RPMI8226 (cell line): Measurements from ENCODE around the gene KCNH8.
"Not testable (repeated sequence)": the region's sequence is repeated elsewhere in the genome, so short reads cannot be mapped to it uniquely, and the experiment has no call there.

Experiments
- DNase-seq: peaks from one replicate; pipeline ENCODE4 v3.0.0-alpha.2; 2015

Gene KCNH8

DNA sequence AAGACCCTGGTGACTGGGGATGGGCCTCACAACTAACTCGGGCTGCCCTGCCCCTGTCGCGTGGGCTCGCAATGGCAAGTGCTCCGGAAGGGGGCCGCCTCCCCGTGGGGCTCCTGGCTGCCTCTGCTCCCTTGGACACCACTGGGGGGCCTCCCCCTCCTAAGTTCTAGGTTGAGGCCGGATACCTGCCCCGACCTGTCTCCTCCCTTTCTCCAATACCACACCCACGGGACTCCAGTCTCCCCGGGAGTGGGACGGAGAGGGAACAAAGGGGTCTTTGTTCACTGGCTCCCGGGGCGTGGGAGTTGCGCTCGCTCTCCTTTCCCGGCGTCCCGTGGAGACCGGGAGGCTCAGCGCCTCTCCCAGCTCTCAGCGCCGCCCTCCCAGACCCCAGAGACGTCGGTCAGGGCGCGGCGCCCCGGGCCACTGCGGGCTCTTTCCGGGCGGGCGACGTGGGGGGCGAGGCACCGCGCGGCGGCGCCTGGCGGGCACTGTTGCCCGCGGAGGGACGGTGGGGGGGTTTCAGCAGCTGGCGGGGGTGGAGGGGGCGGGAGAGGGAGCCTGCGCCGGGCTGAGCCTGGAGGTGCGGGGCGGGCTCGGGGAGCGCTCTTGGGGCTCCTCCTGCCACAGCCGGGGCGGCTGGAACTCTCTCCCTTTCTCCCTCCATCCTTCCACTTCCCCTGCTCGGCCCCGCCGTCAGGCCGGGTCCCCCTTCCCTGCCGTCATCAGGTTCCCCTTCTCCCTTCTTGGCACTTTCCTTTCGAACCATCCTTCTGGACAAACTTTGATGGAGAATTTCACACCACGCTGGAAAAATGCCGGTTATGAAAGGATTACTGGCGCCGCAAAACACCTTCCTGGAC, at the start of gene KCNH8:
KCNH8 (plus strand) TSS at position 606 of the 863 bp plus-strand sequence; CDS start at position 816, 210 bp downstream.
- no peak for DNase-seq

DNA sequence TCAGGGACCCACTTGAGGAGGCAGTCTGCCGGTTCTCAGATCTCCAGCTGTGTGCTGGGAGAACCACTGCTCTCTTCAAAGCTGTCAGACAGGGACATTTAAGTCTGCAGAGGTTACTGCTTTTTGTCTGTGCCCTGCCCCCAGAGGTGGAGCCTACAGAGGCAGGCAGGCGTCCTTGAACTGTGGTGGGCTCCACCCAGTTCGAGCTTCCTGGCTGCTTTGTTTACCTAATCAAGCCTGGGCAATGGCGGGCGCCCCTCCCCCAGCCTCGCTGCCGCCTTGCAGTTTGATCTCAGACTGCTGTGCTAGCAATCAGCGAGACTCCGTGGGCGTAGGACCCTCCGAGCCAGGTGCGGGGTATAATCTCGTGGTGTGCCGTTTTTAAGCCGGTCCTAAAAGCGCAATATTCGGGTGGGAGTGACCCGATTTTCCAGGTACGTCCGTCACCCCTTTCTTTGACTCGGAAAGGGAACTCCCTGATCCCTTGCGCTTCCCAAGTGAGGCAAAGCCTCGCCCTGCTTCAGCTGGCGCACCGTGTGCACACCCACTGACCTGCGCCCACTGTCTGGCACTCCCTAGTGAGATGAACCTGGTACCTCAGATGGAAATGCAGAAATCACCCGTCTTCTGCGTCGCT, 45.5 kb upstream of the KCNH8 start:
- DNase-seq = not testable (repeated sequence)

DNA sequence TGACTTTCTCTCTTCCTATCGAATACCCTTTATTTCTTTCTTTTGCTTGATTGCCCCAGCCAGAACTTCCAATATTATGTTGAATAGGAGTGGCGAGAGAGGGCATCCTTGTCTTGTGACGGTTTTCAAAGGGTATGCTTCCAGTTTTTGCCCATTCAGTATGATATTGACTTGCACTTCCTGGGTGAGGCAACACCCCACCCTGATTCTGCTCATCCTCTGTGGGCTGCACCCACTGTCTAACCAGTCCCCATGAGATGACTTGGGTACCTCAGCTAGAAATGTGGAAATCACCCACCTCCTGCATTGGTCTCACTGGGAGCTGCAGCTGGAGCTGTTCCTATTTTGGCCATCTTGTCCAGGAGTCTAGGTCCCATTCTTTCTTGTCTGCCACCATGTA, 44.8 kb upstream of the KCNH8 start:
- no peak for DNase-seq

DNA sequence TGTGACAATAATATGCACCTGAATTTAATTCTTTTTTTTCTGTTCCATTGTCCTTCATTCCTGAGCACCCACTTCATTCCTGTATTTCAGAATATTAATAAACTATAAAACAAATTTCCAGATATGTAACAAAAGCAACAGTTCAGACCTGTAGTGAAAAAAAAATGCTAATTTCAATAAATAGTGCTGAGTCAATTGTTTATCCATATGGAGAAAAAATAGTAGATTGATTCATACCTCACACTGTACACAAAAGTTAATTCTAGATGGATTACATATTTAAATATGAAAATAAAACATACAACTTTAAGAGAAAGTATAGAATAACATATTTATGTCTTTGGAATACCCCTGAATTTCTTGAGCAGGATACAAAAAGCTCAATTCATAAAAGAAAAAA, 43.9 kb upstream of the KCNH8 start:
- no peak for DNase-seq

DNA sequence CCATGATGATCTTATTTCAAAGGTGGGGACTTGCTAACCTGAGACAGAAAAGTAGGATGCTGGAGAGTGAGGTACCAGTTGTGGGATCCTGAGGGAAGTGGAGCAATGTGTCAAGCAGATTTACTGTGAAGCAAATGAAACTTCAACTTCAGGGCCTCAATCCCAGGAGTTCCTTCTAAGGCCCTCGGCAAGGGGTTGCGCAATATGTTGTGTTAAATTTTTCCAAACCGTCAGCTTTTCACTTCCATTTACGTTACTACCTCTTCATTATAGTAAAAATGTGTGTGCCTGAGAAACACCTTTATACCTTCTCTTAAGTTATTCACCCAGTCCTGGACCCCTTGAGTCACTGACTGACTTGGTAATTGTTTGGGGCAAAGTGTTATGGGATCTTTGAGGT, 42.5 kb upstream of the KCNH8 start:
- DNase-seq = no peak

DNA sequence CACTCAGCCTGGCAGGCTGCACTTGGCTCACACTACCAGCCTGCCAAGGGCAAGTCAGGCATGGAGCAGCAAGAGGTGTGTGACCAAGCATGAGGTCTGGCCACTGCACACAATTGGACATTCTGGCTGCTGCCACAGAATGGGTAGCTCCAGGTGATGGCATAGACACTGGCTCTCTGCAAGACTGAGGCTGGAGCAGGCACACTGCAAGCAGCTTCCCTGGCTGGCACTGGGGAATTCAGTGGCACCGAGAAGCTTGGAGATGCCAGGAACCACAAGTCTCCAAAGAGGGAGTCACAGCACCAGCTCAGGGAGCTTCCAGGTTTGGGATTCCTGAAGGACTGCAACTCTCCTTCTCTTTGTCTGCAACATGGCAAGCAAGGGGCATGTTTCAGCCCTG, 42.0 kb upstream of the KCNH8 start:
- DNase-seq = no peak

DNA sequence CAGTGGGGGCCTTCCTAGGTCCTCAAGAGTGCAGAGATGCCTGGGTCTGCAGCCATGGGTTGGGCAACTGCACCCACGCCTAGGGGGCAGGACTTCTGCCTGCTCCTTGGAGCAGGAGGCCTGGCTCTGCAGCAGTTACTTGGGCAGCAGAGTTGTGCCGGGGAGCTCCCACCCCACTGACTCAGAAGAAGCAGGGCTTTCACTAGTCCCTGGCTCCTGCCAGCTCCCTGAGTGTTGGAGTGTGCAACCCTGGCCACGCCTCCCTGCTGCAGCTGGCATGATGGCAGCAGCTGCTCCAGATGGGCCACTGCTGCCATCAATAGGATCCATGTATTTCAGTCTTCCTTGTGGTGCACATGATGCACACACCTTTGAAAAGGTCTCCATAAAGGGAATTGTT, 40.6 kb upstream of the KCNH8 start:
- DNase-seq = peak; percentile 2

DNA sequence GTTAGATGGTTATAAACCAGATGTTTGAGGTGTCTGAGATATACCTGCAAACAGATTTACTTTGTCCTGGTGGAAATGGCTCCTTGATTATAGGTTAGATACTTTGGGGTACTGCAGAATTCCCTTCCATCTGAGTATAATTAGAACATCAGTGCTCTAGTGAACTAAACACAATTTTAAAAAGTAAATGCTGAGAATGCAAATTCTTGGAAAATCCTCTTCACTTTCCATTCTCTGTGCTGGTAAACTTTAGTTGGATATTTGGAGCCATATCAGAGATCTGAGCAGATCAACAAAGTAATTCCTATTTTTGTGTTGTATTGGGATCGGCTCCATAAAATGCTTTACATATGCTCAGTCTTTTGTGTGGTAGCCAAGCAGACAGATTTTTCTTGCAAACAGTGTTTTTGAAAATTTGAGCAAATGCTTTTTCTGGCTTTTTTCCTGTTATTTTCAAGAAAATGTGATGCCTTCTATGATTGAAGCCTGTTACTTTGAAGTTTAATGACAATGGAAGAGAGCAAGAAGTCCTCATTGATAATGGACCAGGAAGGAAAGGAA, 37.9 kb upstream of the KCNH8 start:
- no peak for DNase-seq

DNA sequence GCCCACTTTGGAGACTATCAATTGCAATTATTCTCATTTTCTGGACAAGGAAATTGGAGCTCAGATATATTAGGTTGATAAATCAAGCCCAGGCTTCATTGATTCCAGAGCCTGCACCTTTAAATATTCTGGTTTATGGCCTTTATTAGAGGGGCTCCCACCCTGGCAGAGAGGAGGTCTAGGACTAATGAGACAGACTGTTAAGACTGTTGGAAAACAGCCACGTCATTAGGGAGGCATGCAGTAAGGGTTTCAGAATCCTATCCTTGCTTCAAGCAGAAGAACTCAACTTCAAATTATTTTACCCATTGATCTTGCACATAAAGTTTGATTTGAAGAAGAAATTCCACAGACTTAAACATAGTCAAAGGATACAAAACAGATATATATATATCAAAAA, 33.8 kb upstream of the KCNH8 start:
- DNase-seq = no peak

DNA sequence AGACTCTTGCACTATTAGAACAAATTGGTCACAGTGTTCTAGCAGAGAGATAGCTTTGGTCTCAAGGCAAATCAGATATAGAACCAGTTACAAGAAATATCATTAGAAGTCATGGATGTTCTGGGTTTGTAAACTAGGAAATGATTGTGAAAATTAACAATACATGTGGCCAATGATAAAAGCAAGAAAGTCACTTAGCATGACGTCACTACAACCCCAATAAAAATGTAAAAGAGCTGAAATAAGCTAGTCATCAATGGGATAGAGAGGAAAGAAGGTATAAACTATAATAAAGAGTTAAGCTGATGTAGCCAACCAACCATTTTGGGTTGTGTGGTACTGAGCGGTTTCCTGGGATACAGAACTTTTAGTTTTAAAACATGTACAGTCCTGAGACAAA, 32.1 kb upstream of the KCNH8 start:
- DNase-seq = no peak

DNA sequence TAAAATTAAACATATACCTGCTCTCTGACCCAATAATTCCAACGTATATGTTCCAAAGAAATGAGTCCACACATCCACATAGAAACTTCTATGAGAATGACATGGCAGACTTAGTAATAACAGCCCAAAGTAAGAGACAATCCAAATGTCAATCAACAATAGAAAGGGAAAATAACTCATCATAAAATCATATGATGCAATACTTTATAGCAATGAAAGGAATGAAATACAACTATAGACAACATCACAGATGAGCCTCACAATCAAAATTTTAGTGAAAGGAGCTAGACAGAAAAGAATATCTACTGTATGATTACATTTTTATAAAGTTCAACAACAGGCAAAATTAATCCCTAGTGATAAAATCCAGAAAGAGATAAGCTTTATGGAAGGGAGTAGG, 23.6 kb upstream of the KCNH8 start:
- no peak for DNase-seq

DNA sequence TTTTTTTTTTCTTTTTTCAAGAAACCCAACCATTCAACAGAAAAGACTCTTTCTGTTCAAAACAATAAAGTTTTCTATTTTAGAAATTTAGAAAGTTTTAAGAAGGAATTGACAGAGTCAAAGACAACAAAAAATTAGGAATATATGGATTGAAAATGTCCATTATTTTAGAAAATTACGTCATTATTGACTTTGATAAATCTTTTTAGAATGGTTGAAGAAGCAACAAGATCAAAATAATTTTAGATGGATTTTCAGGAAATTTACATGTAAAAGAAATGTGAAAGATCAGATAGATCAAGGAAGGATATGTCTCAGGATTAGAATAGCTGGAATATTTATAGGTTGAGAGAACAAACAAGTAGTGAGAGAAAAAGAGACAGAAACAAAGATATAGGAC, 8.4 kb upstream of the KCNH8 start:
- DNase-seq = no peak

DNA sequence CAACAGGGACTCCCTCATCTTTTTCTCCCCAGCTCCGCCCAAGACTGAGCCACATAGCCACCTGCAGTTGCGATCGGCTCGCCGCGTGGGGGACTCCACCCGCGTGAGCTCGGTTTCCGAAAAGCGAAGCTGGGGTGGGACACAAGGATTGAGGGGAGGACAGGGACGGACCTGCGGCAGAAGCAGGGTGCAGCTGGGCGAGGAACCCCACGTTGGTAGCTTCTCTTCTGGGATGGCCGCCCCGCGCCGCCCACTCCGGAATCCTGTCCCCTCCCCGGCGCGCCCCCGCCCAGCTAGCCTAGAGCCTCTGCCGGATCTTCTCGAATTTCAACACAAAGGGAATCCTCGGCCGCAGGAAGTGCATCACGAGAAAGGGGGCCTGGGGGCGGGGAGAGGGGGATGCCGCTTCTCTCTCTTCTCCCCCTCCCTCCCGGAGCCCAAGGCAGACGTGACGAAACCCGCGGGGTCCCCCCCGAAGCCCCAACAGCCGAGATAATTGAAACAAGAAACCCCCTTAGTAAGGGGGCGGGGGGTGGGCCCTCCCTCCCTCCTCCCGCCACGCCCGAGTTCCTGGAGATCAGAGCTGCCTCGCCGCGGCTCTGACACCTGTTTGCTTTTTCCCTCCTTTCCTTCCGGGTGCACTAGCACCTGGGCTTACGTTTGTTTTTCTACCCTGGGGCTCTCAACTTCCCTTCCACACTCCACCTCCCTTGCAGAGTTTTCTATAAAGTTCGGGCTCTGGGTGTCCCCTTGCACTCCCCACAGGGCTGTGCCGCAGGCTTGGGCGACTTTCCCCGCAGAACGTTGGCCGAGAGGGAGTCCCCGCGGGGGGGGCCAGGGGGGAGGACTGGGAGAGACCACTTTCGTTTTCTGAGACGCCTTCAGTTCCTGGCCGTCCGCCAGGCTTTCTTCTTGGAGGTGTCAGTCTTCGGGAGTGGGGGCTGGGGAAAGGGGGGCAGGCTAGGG, 1.3 kb upstream of the KCNH8 start:
- DNase-seq = peak; percentile 73

DNA sequence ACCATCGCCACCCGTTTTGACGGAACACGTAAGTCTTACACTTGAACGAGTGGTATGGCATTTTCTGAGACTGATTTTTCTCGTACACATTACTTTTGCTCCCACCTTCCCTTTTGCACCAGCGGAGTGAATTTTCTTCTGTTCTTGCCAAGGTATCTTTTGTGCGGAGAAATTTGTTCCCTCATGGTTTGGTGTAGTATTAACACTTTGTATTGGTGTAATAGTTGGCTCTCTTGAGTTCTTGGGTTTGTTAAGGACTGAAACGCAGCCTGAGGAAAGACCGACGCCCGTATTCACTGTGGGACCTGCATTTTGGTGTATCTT, 420 bp downstream of the KCNH8 start:
- no peak for DNase-seq

DNA sequence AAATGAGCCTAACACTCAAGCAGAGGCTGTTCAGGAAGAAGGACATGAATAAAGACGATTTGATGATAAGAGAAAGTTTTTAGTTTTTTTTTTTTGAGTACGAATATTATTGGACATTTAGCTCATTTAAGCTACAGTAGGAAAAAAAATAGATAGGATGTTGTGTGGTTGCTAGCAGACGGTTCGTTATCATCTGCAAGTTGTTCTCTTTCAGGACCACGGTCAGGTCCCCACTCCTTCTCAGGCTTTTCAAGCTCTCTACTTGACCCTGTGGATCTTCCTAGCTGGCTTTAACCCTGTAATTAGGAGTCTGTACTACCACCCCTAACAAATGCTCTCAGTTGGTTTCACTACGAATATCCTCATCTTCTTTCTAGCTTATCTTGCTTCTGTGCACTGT, 1.1 kb downstream of the KCNH8 start:
- peak; percentile 30 for DNase-seq

DNA sequence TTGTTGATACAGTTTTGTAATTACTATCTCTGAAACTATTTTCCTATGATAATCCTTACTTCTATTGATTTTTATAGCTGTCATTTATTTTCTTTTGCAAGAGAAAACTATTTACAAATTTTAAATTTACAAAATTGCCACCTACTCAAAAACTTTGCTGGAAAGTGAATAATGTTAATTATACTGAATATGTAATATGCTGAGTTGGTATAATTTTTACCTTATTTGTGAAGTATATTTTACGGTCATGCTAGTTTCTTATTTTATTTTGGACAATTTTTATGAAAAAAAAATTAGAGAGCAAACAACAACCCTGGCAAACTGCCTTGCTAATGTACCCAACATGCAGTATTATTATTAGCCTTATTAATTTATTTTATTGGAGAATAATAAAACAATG, 2.9 kb downstream of the KCNH8 start:
- no peak for DNase-seq

DNA sequence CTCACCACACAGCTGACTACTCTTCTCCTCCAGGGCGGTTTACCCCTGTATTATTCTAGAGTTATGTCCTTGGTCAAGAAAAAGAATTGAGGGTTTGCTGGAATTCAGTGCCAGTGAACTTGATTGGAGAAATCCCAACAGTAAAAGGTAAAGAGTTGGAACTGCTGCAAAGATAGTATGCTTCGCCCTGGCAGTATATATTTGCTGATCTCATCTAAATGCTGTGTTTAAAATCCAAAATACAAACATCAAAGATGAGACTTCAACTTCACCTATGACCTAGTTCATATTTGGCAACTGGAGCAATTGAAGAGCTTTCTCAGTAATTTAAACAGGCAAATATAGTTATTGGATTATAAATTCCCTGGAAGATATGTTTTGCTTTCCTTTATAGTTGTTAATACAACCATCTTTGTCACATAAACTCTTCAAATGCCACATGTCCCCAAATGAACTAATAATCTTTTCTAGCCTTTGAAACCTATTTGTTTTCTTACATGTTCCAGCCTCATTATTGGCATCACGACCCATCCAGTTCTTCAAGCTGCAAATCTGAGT, 6.5 kb downstream of the KCNH8 start:
- no peak for DNase-seq

DNA sequence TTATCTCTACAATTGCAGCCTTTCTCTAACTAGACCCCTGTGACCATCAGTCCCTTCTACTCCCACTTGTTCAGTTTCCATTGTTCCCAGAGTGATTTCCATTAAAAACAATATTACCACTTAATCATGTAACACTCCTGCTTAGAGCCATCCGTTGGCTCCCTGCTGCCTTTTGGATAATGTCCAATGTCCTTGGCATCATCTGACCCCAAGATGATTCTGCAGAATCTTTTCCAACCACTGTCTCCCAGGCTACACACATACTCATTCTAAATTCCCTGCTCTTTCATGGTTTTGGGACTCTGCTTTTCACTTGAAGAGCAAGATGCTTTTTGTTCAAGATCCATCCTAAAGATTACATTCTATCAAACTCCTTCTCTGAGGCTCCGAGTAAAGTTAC, 7.1 kb downstream of the KCNH8 start:
- no peak for DNase-seq

DNA sequence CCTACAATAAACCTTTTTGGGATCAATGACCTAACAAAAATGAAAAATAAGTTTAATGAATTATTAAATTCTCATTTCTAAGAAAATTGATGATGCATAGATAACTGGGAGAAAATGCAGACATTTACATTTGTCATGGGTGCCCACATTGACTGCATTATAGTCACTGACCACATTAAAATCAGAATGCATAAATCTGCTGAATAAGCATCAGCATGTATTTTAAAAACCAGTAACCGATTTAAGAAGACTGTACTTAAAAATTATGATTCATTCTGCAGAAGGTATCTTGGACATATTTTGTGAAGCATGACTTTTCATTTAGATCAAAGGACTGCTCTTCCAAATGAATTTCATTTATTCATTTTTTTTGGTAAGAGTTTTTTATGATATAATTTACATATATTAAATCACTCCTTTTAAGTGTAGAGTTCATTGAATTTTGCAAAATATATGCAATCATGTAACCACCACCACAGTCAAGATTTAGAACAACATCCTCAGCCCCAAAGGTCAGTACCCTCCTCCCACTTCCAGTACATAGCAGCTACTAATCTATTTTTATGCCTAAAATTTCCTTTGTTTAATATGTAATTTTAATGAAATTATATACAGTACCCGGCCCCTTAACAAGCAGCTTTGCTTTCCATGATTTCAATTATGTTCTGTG, 11.8 kb downstream of the KCNH8 start:
- no peak for DNase-seq

DNA sequence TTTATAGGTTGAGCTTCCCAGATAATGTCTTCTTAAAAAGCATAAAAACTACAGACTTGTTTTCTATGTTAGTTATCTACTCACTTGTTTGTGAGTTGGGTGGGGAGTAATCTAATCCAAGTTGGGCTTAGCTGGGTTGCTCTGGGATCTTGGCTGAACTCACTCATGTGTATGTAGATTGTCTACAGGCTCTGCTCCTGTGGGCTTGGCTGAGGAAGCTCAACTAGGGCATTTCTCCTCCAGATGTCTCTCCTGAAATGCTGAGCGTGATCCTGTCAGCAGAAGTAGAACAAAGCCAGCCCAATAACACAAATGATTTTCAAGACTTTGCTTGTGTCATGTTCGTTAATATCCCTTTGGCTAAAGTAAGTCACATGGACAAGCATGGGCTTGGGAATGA, 17.3 kb downstream of the KCNH8 start:
- DNase-seq = no peak

DNA sequence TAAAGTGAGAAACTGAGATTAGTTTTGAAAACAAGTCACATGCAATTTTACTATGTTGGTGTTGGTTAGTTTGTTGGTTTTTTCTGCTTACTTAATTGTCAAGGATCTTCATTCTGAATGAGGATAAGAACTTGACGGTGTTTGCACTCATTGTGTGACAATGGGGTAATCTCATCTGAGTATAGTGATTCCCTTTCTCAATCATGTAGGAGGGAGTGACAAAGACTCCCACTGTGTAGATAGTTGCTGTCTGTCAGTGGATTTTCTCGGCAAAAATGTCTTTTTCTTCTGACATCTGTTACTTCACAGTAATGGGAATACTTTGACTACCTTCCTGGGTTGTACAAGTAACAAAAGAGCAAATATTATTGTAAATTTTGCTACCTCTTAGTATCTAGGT, 23.5 kb downstream of the KCNH8 start:
- DNase-seq = no peak

DNA sequence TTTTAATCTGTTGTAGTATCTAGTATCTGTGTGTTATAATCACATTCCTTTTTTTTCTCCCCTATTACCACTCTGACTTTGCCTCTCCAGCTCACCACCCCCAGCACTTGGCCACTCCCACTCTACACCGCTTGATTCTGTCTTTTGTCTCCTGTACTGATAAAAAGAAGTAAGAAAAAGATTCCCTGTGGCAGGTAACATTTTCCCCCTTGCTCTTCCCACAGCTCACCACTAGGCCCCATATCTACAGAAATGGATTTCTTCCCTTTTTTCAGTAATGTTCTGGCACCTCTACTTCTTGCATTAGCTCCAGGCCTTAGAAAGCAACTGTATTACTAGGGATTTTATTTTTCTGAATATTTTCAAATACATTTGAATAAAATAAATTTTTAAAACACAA, 25.6 kb downstream of the KCNH8 start:
- no peak for DNase-seq
